Neuronal stem cell (in vitro differentiated cells): Measurements from ENCODE around the gene UBL3.

Experiments
- DNase-seq: peaks from one replicate; pipeline ENCODE4 v3.0.0-alpha.2; 2013; ENCODE audit warnings: low spot score
- H2AFZ ChIP-seq: one replicate; pipeline ENCODE4 v1.6.1; 2013; ENCODE audit warnings: mild to moderate bottlenecking, low read length, inconsistent platforms
- H2AK5ac ChIP-seq: 2 replicates; pipeline ENCODE4 v1.6.1; 2013; ENCODE audit warnings: low read depth, mild to moderate bottlenecking, inconsistent platforms, low read length, moderate library complexity, mixed read lengths
- H2BK120ac ChIP-seq: 2 replicates; pipeline ENCODE4 v1.6.1; 2013; ENCODE audit warnings: low read depth, mild to moderate bottlenecking, inconsistent platforms, low read length, moderate library complexity, mixed read lengths
- H2BK12ac ChIP-seq: one replicate; pipeline ENCODE4 v1.6.1; 2013; ENCODE audit warnings: low read length, inconsistent platforms
- H2BK15ac ChIP-seq: 2 replicates; pipeline ENCODE4 v1.6.1; 2013; ENCODE audit warnings: mild to moderate bottlenecking, low read length, inconsistent platforms, mixed read lengths
- H2BK5ac ChIP-seq: one replicate; pipeline ENCODE4 v1.6.1; 2013; ENCODE audit warnings: inconsistent platforms, mild to moderate bottlenecking, low read length, moderate library complexity
- H3K14ac ChIP-seq: one replicate; pipeline ENCODE4 v1.6.1; 2013; ENCODE audit warnings: low read length, inconsistent platforms
- H3K18ac ChIP-seq: 2 replicates; pipeline ENCODE4 v1.6.1; 2013; ENCODE audit warnings: low read length, inconsistent platforms
- H3K23ac ChIP-seq: 2 replicates; pipeline ENCODE4 v1.6.1; 2013; ENCODE audit warnings: low read depth, mild to moderate bottlenecking, mixed read lengths, low read length, inconsistent platforms; ENCODE audit not compliant: poor library complexity
- H3K27ac ChIP-seq: replicated peaks from 3 replicates; pipeline ENCODE4 v1.5.1; 2013; ENCODE audit warnings: low read length, inconsistent platforms
- H3K27me3 ChIP-seq, 3 experiments: 2 replicates each; pipeline ENCODE4 v1.6.1; 2013; ENCODE audit warnings: low read length in 3 of 3, mild to moderate bottlenecking in 2 of 3, inconsistent platforms in 1 of 3, low read depth in 1 of 3, mixed read lengths in 1 of 3, moderate library complexity in 1 of 3; ENCODE audit not compliant: control insufficient read depth in 3 of 3, insufficient read depth in 3 of 3
- H3K36me3 ChIP-seq, 2 donors: replicated peaks in 1 of 2; 2 replicates each; pipeline ENCODE4 v1.6.1; 2013; ENCODE audit warnings: low read length in 2 of 2; ENCODE audit not compliant: control insufficient read depth in 2 of 2, insufficient read depth in 2 of 2
- H3K4ac ChIP-seq: 2 replicates; pipeline ENCODE4 v1.6.1; 2013; ENCODE audit warnings: inconsistent platforms, mild to moderate bottlenecking, low read length, moderate library complexity
- H3K4me1 ChIP-seq, 2 donors: 1 replicate in 1 of 2; 2 replicates in 1 of 2; pipeline ENCODE4 v1.6.1; 2013; ENCODE audit warnings: low read length in 2 of 2, low read depth in 1 of 2; ENCODE audit not compliant: control insufficient read depth in 2 of 2, insufficient read depth in 1 of 2
- H3K4me2 ChIP-seq: one replicate; pipeline ENCODE4 v1.6.1; 2013; ENCODE audit warnings: mild to moderate bottlenecking, low read length, inconsistent platforms; ENCODE audit not compliant: insufficient read depth, poor library complexity, severe bottlenecking
- H3K4me3 ChIP-seq, 2 donors: 2 replicates each; pipeline ENCODE4 v1.5.1; 2013; ENCODE audit warnings: low read length in 2 of 2, mild to moderate bottlenecking in 2 of 2, inconsistent platforms in 1 of 2, moderate library complexity in 1 of 2
- H3K79me1 ChIP-seq: one replicate; pipeline ENCODE4 v1.6.1; 2013; ENCODE audit warnings: low read depth, mild to moderate bottlenecking, inconsistent platforms, low read length, moderate library complexity
- H3K9ac ChIP-seq: one replicate; pipeline ENCODE4 v1.6.1; 2013; ENCODE audit warnings: mild to moderate bottlenecking, low read depth, low read length, inconsistent platforms; ENCODE audit not compliant: poor library complexity
- H3K9me3 ChIP-seq, 2 donors: replicated peaks in 1 of 2; 2 replicates each; pipeline versions ENCODE3 to v1.6.1; 2013; ENCODE audit warnings: low read length in 2 of 2, mild to moderate bottlenecking in 2 of 2, inconsistent platforms in 1 of 2, low read depth in 1 of 2, mixed read lengths in 1 of 2, moderate library complexity in 1 of 2; ENCODE audit not compliant: control insufficient read depth in 2 of 2, insufficient read depth in 1 of 2
- H4K8ac ChIP-seq: one replicate; pipeline ENCODE4 v1.6.1; 2013; ENCODE audit warnings: low read depth, mild to moderate bottlenecking, inconsistent platforms, low read length, moderate library complexity
- H4K91ac ChIP-seq: one replicate; pipeline ENCODE4 v1.6.1; 2013; ENCODE audit warnings: low read length, low read depth, mild to moderate bottlenecking, inconsistent platforms; ENCODE audit not compliant: poor library complexity
- WGBS, 2 donors: extraction: QIAGEN DNeasy Blood & Tissue Kit; methylation state at CpG; one replicate each; pipeline ENCODE4 v1.1.7; 2013; ENCODE audit warnings: missing lambda C conversion rate in 2 of 2, mixed read lengths in 1 of 2; ENCODE audit not compliant: insufficient read length in 2 of 2, insufficient replicate concordance in 1 of 2; ENCODE audit errors: extremely low coverage in 2 of 2; 5-methylcytosine and 5-hydroxymethylcytosine counted together

Gene UBL3

DNA sequence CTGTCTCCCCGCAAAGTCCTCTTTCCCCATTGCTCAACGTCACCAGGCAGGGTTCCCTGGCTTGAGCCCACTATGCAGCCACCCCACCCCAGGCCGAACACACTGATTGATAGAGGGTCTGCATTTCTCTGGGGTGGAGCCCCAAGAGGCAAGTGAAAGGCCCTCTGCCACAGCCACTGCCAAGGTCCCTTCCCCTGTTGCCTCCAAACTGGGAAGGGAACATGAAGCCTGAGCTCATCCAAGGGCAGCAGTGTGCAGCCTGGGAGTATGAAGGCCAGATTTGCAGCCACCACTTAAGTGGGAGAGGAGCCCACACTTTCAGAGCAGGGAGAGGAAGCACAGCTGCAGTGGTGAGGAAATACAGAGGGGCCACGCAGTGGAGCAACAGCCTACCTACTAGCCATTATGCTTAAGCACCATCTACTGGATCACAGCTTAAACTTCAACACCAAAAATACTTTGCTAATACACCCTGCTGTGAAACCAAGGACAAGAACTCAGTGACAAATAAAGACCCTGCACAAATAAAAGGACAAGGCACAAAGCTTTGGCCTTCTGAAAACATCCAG lies 48.6 kb downstream of the UBL3 start:
- Histone ChIP-seq H3K14ac (no peak overlapping the region), H3K4ac (no peak overlapping the region), H2AFZ (no peak overlapping the region), H3K27ac (no peak overlapping the region), H4K91ac (peak overlapping the region; percentile 44), H2BK12ac (no peak overlapping the region), H3K36me3 (no peaks in the 10 kb centered on the region), H2BK5ac (no peak overlapping the region), H3K9ac (no peak overlapping the region), H3K4me2 (no peak overlapping the region), H3K4me3 (no peak overlapping the region), H4K8ac (no peak overlapping the region), H2AK5ac (peak overlapping the region; percentile 78), H2BK15ac (no peak overlapping the region), H3K9me3 (peaks cover 0 to 10% of the 10 kb centered on the region in 2 donors), H3K27me3 (no peaks in the 10 kb centered on the region), H2BK120ac (no peak overlapping the region), H3K23ac (no peak overlapping the region), H3K79me1 (peaks cover 5% of the 10 kb centered on the region), H3K18ac (no peak overlapping the region), H3K4me1 (peaks cover 0 to 13% of the 10 kb centered on the region in 2 donors)
- no CpG with 5 or more reads among the region's 4 CpGs for WGBS, 2 donors
- no peak for DNase-seq

DNA sequence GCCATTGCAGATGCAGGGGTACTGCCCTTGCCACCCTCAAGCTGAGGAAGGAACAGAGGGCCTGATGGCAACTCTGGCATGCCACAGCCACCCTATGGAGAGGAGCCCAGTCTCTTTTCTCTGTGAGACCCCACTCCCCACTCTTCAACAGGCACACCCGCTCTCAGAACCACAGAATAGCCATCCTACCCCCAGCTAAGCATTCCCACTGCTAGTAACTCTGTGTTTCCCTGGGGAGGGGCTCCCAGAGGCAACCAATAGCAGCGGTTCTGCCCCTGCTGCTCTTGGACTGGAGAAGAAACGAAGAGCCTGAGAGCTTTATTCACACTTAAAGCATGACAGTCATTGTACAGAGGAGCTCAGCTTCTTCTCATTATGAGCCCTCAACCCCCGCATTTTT lies 49.3 kb downstream of the UBL3 start:
- Histone ChIP-seq H3K27ac (no peak overlapping the region), H4K91ac (no peak overlapping the region), H3K9ac (no peak overlapping the region), H3K18ac (peak overlapping the region; percentile 15), H4K8ac (no peak overlapping the region), H3K79me1 (peaks cover 5% of the 10 kb centered on the region), H2AK5ac (no peak overlapping the region), H3K4ac (no peak overlapping the region), H2AFZ (no peak overlapping the region), H3K4me2 (peak overlapping the region; percentile 23), H3K27me3 (no peaks in the 10 kb centered on the region), H3K36me3 (no peaks in the 10 kb centered on the region), H3K9me3 (peaks cover 0 to 10% of the 10 kb centered on the region in 2 donors), H3K4me3 (no peak overlapping the region), H3K4me1 (peaks cover 0 to 13% of the 10 kb centered on the region in 2 donors), H2BK120ac (no peak overlapping the region), H2BK15ac (no peak overlapping the region), H2BK12ac (peak overlapping the region; percentile 25), H3K23ac (peak overlapping the region; percentile 20), H3K14ac (peak overlapping the region; percentile 67), H2BK5ac (no peak overlapping the region)
- no CpG with 5 or more reads among the region's 4 CpGs for WGBS, 2 donors
- no peak for DNase-seq

DNA sequence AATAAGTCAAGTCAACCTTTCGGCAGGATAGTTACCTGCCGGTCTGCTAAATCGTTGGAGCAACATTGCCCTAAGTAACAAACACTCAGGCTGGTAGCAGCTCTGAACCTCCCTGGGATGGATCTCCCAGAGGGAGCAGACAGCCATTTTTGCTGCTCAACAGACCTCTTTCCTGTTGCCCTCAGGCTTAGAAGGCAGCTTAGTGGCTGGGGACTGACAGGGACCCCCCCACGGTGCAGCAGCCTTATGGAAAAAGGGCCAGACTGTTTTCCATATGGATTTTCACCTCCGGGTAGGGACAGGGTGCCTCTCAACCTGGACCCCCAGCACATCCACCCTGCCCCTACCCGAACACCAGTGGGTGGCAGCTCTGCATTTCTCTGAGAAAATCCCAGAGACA lies 49.7 kb downstream of the UBL3 start:
- no peaks in the 10 kb centered on the region for H3K36me3 ChIP-seq
- WGBS, 2 donors: no CpG with 5 or more reads among the region's 6 CpGs
- H2AK5ac ChIP-seq: no peak overlapping the region
- H3K9ac ChIP-seq: no peak overlapping the region
- H4K91ac ChIP-seq: no peak overlapping the region
- H3K79me1 ChIP-seq: peaks cover 5% of the 10 kb centered on the region
- H2BK120ac ChIP-seq: no peak overlapping the region
- H3K4me2 ChIP-seq: no peak overlapping the region
- no peak overlapping the region for H2BK15ac ChIP-seq
- DNase-seq: no peak
- H3K27ac ChIP-seq: no peak overlapping the region
- no peaks in the 10 kb centered on the region for H3K27me3 ChIP-seq
- peak overlapping the region; percentile 67 for H3K14ac ChIP-seq
- H4K8ac ChIP-seq: no peak overlapping the region
- H3K4ac ChIP-seq: no peak overlapping the region
- H3K4me1 ChIP-seq: peaks cover 0 to 13% of the 10 kb centered on the region in 2 donors
- H3K23ac ChIP-seq: peak overlapping the region; percentile 20
- H2BK5ac ChIP-seq: no peak overlapping the region
- no peak overlapping the region for H2AFZ ChIP-seq
- H3K18ac ChIP-seq: peak overlapping the region; percentile 35
- H2BK12ac ChIP-seq: peak overlapping the region; percentile 25
- H3K9me3 ChIP-seq: peaks cover 0 to 10% of the 10 kb centered on the region in 2 donors
- no peak overlapping the region for H3K4me3 ChIP-seq

DNA sequence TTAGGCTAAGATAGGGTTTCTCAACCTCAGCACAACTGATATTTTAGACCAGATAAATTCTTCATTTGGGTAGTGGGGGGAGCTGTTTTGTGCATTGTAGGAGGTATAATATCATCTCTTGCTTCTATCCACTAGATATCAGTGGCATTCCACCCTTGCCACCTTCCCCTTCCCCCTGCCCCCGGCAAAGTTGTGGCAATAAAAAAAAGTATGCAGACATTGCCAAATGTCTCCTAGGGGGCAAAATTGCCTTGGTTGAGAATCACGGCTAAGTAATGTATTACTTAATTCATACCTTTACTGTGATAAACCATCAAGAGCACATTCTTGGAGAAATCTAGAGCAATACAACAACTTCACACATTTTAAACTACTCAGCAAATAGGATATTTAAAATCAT lies 51.4 kb downstream of the UBL3 start:
- no peak overlapping the region for H3K9ac ChIP-seq
- H3K27ac ChIP-seq: no peak overlapping the region
- H2AFZ ChIP-seq: no peak overlapping the region
- H2BK5ac ChIP-seq: no peak overlapping the region
- H3K79me1 ChIP-seq: peaks cover 5% of the 10 kb centered on the region
- H3K36me3 ChIP-seq: no peaks in the 10 kb centered on the region
- H3K14ac ChIP-seq: no peak overlapping the region
- peaks cover 0 to 13% of the 10 kb centered on the region in 2 donors for H3K4me1 ChIP-seq
- H3K4me2 ChIP-seq: no peak overlapping the region
- H3K23ac ChIP-seq: no peak overlapping the region
- H3K4ac ChIP-seq: no peak overlapping the region
- no peak overlapping the region for H4K91ac ChIP-seq
- no peak overlapping the region for H3K4me3 ChIP-seq
- no peak overlapping the region for H2BK12ac ChIP-seq
- DNase-seq: no peak
- H2AK5ac ChIP-seq: no peak overlapping the region
- peaks cover 0 to 10% of the 10 kb centered on the region in 2 donors for H3K9me3 ChIP-seq
- no peak overlapping the region for H2BK120ac ChIP-seq
- WGBS, 2 donors: no CpG with 5 or more reads among the region's 2 CpGs
- no peak overlapping the region for H4K8ac ChIP-seq
- H2BK15ac ChIP-seq: no peak overlapping the region
- no peak overlapping the region for H3K18ac ChIP-seq
- H3K27me3 ChIP-seq: no peaks in the 10 kb centered on the region
